Measurements from ENCODE around the gene MYO9B. TPM values are rescaled to one million over a fixed set of nuclear protein-coding genes. Genes with fewer than 3 reads are reported as not detected.

Gene MYO9B
- total and polyA plus RNA-seq, 2 donors (not counting 1 experiment from before 2014, with no cell fraction given) = 32.5 to 52.5 TPM

- H3K36me3 ChIP-seq (ENCODE audit: control insufficient read depth, insufficient read depth, low read length) = peaks cover 24% of the 10 kb centered on the region
Measured at GRCh38 chr19:17162580-17162979, 87.0 kb downstream of the MYO9B start.

GRCh38 chr19:17163652-17164051, 88.1 kb downstream of the MYO9B start:
- Histone ChIP-seq H3K79me2 (ENCODE audit: control insufficient read depth, insufficient read depth, low read length) (no peaks in the 10 kb centered on the region), H3K4me1 (ENCODE audit: control insufficient read depth, extremely low read depth, insufficient read depth, low read length) (no peaks in the 10 kb centered on the region), H4K20me1 (ENCODE audit: control insufficient read depth, extremely low read depth, insufficient read depth, low read length) (no peaks in the 10 kb centered on the region), H3K36me3 (ENCODE audit: control insufficient read depth, insufficient read depth, low read length) (peaks cover 30% of the 10 kb centered on the region), H3K9ac (ENCODE audit: insufficient read depth, low read length) (no peak overlapping the region), H3K9me3 (ENCODE audit: control insufficient read depth, insufficient read depth, low read depth, low read length) (no peaks in the 10 kb centered on the region), H3K27ac (ENCODE audit: insufficient read depth, low read length) (no peak overlapping the region), H3K4me3 (replicated peaks in 1 of 4; ENCODE audit: control extremely low read depth in 1 of 4, insufficient read depth in 1 of 4, low read depth in 3 of 4, low read length in 4 of 4) (no peak overlapping the region), H3K27me3 (ENCODE audit: control insufficient read depth, insufficient read depth, low read length) (no peaks in the 10 kb centered on the region), H3K4me2 (ENCODE audit: extremely low read depth, insufficient read depth, low read length) (no peak overlapping the region), H2AFZ (ENCODE audit: low read length) (no peak overlapping the region)
- TF ChIP-seq CTCF (conservative IDR thresholded peaks at IDR 0.05 in 1 of 2, IDR thresholded peaks at IDR 0.05 in 1 of 2; ENCODE audit: low read depth in 1 of 2, low read length in 2 of 2) (no peak), EZH2 (IDR thresholded peaks at IDR 0.05; ENCODE audit: low read length, missing control alignments) (no peak)
- DNase-seq (ENCODE audit: low read depth in 2 of 2) = no peak

More at GRCh38 chr19:17162580-17162979, 87.0 kb downstream of the MYO9B start:
- Histone ChIP-seq H3K9me3 (ENCODE audit: control insufficient read depth, insufficient read depth, low read depth, low read length) (no peaks in the 10 kb centered on the region), H3K9ac (ENCODE audit: insufficient read depth, low read length) (no peak overlapping the region), H3K4me2 (ENCODE audit: extremely low read depth, insufficient read depth, low read length) (no peak overlapping the region), H3K79me2 (ENCODE audit: control insufficient read depth, insufficient read depth, low read length) (no peaks in the 10 kb centered on the region), H4K20me1 (ENCODE audit: control insufficient read depth, extremely low read depth, insufficient read depth, low read length) (no peaks in the 10 kb centered on the region), H3K4me1 (ENCODE audit: control insufficient read depth, extremely low read depth, insufficient read depth, low read length) (no peaks in the 10 kb centered on the region), H2AFZ (ENCODE audit: low read length) (no peak overlapping the region), H3K27ac (ENCODE audit: insufficient read depth, low read length) (no peak overlapping the region), H3K27me3 (ENCODE audit: control insufficient read depth, insufficient read depth, low read length) (no peaks in the 10 kb centered on the region), H3K4me3 (replicated peaks in 1 of 4; ENCODE audit: control extremely low read depth in 1 of 4, insufficient read depth in 1 of 4, low read depth in 3 of 4, low read length in 4 of 4) (no peak overlapping the region)
- DNase-seq (ENCODE audit: low read depth in 2 of 2) = no peak
- TF ChIP-seq EZH2 (IDR thresholded peaks at IDR 0.05; ENCODE audit: low read length, missing control alignments) (no peak), CTCF (conservative IDR thresholded peaks at IDR 0.05 in 1 of 2, IDR thresholded peaks at IDR 0.05 in 1 of 2; ENCODE audit: low read depth in 1 of 2, low read length in 2 of 2) (no peak)

- Histone ChIP-seq H3K4me3 (replicated peaks in 1 of 4; ENCODE audit: control extremely low read depth in 1 of 4, insufficient read depth in 1 of 4, low read depth in 3 of 4, low read length in 4 of 4) (no peak overlapping the region), H4K20me1 (ENCODE audit: control insufficient read depth, extremely low read depth, insufficient read depth, low read length) (no peaks in the 10 kb centered on the region), H3K9me3 (ENCODE audit: control insufficient read depth, insufficient read depth, low read depth, low read length) (no peaks in the 10 kb centered on the region), H2AFZ (ENCODE audit: low read length) (no peak overlapping the region), H3K27me3 (ENCODE audit: control insufficient read depth, insufficient read depth, low read length) (no peaks in the 10 kb centered on the region), H3K27ac (ENCODE audit: insufficient read depth, low read length) (no peak overlapping the region), H3K4me1 (ENCODE audit: control insufficient read depth, extremely low read depth, insufficient read depth, low read length) (no peaks in the 10 kb centered on the region), H3K79me2 (ENCODE audit: control insufficient read depth, insufficient read depth, low read length) (no peaks in the 10 kb centered on the region), H3K36me3 (ENCODE audit: control insufficient read depth, insufficient read depth, low read length) (peaks cover 28% of the 10 kb centered on the region), H3K9ac (ENCODE audit: insufficient read depth, low read length) (no peak overlapping the region), H3K4me2 (ENCODE audit: extremely low read depth, insufficient read depth, low read length) (no peak overlapping the region)
- TF ChIP-seq EZH2 (IDR thresholded peaks at IDR 0.05; ENCODE audit: low read length, missing control alignments) (no peak), CTCF (conservative IDR thresholded peaks at IDR 0.05 in 1 of 2, IDR thresholded peaks at IDR 0.05 in 1 of 2; ENCODE audit: low read depth in 1 of 2, low read length in 2 of 2) (no peak)
- DNase-seq (ENCODE audit: low read depth in 2 of 2) = no peak
Measured at GRCh38 chr19:17164639-17165038, 89.1 kb downstream of the MYO9B start.
